SK-N-MC (cell line): Measurements from ENCODE around the gene NEDD9.

Source experiments
- DNase-seq: peaks from one replicate; pipeline ENCODE4 v3.0.0-alpha.2; 2011; ENCODE audit warnings: low read depth, low spot score
- H3K27ac ChIP-seq: fragments of 200-600 bp; sonication (generic); 2 replicates; pipeline ENCODE4 v1.5.1; 2016; ENCODE audit warnings: mixed run types
- H3K36me3 ChIP-seq: fragments of 200-600 bp; sonication (generic); 2 replicates; pipeline ENCODE4 v1.6.1; 2017; ENCODE audit warnings: antibody characterized with exemption, low read length, mixed read lengths; ENCODE audit not compliant: insufficient read depth
- H3K4me3 ChIP-seq: fragments of 200-600 bp; sonication (generic); 2 replicates; pipeline ENCODE4 v1.5.1; 2016
- H3K9ac ChIP-seq: fragments of 200-600 bp; sonication (generic); 2 replicates; pipeline ENCODE4 v1.8.0; 2017; ENCODE audit warnings: mixed run types, mixed read lengths; ENCODE audit not compliant: insufficient read length
- H3K9me3 ChIP-seq: fragments of 200-600 bp; sonication (generic); 2 replicates; pipeline ENCODE4 v1.6.1; 2017; ENCODE audit warnings: low read depth, mild to moderate bottlenecking, antibody characterized with exemption, low read length, moderate library complexity, mixed read lengths
- EZH2 ChIP-seq: fragments of 200-600 bp; sonication (generic); IDR thresholded peaks from one replicate; pipeline ENCODE4 v1.6.1; 2017; ENCODE audit warnings: antibody characterized with exemption
- FOXP2 ChIP-seq: optimal IDR thresholded peaks from 2 replicates; pipeline ENCODE3; 2011; ENCODE audit warnings: mild to moderate bottlenecking, moderate library complexity; ENCODE audit not compliant: insufficient read depth; ENCODE audit errors: extremely low read length, control extremely low read depth
- POLR2AphosphoS5 ChIP-seq: IDR thresholded peaks from 2 replicates; pipeline ENCODE4 v1.6.1; 2012; ENCODE audit warnings: mild to moderate bottlenecking, low read depth, low read length, borderline replicate concordance

Gene NEDD9

DNA sequence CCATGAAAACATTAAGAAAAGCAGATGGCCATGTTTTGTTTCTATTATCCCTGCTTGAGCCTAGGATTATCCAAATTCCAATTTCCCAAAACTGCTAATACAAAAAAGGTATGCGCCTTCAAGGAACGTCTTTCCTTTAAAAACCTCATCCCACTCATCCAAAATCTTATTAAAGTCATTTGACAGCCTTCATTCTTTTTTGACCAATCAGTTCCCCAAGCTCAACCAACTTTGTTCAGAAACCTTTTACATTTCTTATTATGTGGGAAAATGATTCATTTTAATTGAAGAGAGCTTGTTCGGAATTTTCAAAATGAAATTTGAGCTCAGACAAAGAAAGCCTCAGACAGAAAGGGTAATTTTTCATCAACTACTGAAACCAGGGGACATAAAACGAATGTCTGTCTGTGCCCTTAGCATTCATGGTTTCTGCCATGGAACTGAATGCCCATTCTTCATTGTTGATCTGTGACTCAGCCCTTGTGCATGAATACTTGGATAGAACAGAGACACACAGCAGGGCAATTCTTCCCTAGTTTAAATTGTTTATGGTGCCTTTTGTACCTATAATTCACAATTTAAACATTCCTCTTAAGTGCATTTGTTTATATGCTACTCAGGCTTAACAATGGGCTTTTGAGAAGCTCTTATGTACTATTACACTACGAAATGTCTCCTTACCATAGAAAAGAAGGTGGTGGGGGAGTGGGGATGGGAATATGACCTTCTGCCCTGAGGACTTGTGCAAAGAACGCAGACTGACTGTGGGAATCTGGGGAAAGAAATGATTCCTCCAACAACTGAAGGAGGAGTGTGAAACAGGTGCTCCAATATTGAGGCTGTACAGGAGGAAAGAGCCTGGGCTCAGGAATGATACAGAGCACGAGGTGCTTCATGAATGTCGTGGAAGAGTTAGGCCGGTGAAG, 71.2 kb downstream of the NEDD9 start:
- H3K36me3 ChIP-seq = no peaks in the 10 kb centered on the region
- TF ChIP-seq EZH2 (no peak), FOXP2 (no peak), POLR2AphosphoS5 (no peak)
- H3K9ac ChIP-seq = no peak overlapping the region
- no peak overlapping the region for H3K27ac ChIP-seq
- no peak for DNase-seq
- H3K9me3 ChIP-seq = no peaks in the 10 kb centered on the region
- no peak overlapping the region for H3K4me3 ChIP-seq

- DNase-seq = no peak
- no peak overlapping the region for H3K27ac ChIP-seq
- no peak for TF ChIP-seq FOXP2
- no peaks in the 10 kb centered on the region for H3K9me3 ChIP-seq
- no peak overlapping the region for H3K9ac ChIP-seq
- H3K4me3 ChIP-seq = no peak overlapping the region
- H3K36me3 ChIP-seq = no peaks in the 10 kb centered on the region
Observed at GRCh38 chr6:11160199-11160598, 72.3 kb downstream of the NEDD9 start.

- no peak for DNase-seq
- Histone ChIP-seq H3K9me3 (no peaks in the 10 kb centered on the region), H3K27ac (no peak overlapping the region), H3K9ac (no peak overlapping the region), H3K4me3 (no peak overlapping the region), H3K36me3 (no peaks in the 10 kb centered on the region)
- no peak for TF ChIP-seq FOXP2
Observed at GRCh38 chr6:11155589-11155988, 76.9 kb downstream of the NEDD9 start.

GRCh38 chr6:11153447-11153846, 79.0 kb downstream of the NEDD9 start:
- Histone ChIP-seq H3K4me3 (no peak overlapping the region), H3K9ac (no peak overlapping the region), H3K9me3 (no peaks in the 10 kb centered on the region), H3K36me3 (no peaks in the 10 kb centered on the region), H3K27ac (no peak overlapping the region)
- DNase-seq = no peak
- TF ChIP-seq EZH2 = no peak
- no peak for TF ChIP-seq POLR2AphosphoS5
- no peak for TF ChIP-seq FOXP2

- Histone ChIP-seq H3K4me3 (no peak overlapping the region), H3K27ac (no peak overlapping the region), H3K9me3 (no peaks in the 10 kb centered on the region), H3K9ac (no peak overlapping the region), H3K36me3 (no peaks in the 10 kb centered on the region)
- no peak for DNase-seq
- TF ChIP-seq FOXP2 (no peak), POLR2AphosphoS5 (no peak), EZH2 (no peak)
Observed at GRCh38 chr6:11152581-11152980, 79.9 kb downstream of the NEDD9 start.

GRCh38 chr6:11151488-11151887, 81.0 kb downstream of the NEDD9 start:
- Histone ChIP-seq H3K9me3 (no peaks in the 10 kb centered on the region), H3K27ac (no peak overlapping the region), H3K36me3 (no peaks in the 10 kb centered on the region), H3K4me3 (no peak overlapping the region), H3K9ac (no peak overlapping the region)
- no peak for DNase-seq
- no peak for TF ChIP-seq POLR2AphosphoS5
- no peak for TF ChIP-seq FOXP2
- TF ChIP-seq EZH2 = no peak

DNA sequence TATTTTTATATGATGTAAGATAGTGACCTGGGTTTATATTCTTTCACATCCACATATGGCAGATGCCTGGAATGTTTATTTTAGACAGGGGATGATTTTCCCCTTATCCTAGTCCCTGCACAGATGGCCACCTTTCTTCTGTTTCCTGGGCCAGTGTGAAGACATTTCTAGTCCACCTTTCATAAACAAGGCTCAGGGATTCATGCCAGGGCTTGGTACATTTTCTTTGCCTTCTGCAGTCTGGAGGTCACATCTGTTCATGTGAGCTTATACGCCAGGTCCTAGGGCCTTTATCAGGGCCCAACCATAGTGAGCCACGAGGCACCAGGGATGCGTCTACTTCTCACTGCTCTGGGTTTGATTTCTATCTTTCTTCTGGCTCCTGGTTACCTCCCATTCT, 82.9 kb downstream of the NEDD9 start:
- no peak for DNase-seq
- no peaks in the 10 kb centered on the region for H3K9me3 ChIP-seq
- H3K36me3 ChIP-seq = no peaks in the 10 kb centered on the region
- TF ChIP-seq EZH2 (no peak), FOXP2 (no peak), POLR2AphosphoS5 (no peak)
- H3K9ac ChIP-seq = no peak overlapping the region
- no peak overlapping the region for H3K27ac ChIP-seq
- H3K4me3 ChIP-seq = no peak overlapping the region

DNA sequence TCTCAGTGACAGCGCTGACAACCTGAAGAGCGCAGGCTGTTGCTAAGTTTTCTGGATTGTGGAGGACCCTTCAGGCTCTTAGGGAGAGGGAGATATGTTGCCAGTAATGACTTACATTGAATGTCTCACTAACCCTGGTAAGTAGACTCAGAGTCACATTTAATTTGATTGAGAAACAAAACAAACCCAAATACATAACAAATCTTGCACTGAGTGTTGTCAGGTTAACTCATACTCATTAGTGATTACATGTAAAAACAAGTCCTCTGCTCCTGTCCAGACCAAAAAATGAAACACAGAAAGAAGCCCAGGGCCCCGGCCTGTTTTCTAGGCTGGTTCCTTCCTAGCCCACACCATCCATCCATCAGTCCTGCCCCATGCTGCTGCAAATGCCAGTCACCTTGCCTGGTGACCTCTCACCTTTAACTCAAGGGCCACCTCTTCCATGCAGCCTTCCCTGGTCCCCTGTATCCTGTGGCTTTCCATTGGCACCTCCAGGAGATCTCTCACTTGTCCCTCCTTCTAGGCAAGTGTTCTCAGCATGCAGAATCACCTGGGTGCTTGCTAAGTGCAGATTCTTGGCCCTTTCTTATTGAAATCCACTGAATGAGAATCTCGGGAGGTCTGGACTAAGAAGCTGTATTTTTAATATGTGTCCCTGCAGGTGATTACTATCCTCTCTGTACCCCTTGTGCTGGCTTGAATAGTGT, 86.2 kb downstream of the NEDD9 start:
- TF ChIP-seq POLR2AphosphoS5 (no peak), FOXP2 (no peak), EZH2 (no peak)
- Histone ChIP-seq H3K4me3 (no peak overlapping the region), H3K36me3 (no peaks in the 10 kb centered on the region), H3K27ac (no peak overlapping the region), H3K9ac (no peak overlapping the region), H3K9me3 (no peaks in the 10 kb centered on the region)
- DNase-seq = no peak

DNA sequence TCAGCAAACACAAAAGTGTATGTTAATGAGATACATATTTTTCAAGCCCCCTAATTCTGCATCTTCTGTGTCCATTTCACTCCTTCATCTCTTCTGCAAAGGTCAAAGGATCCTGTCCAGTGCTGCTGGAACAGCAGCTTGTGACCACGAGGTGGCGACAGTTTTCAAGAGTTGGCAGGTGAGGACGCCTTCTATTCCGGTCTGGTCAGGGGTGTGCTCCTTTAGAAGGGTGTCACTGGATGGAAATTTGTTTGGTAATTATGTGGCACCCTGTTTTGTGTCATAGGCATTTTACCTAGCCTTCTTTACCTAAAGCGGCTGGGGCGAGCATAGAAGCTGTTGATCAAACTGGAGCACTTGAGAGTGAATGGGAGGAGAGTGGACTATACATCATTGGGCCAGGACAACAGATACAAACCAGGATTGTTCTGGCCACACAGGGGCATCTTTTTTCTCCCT, 88.0 kb downstream of the NEDD9 start:
- TF ChIP-seq EZH2 (no peak), POLR2AphosphoS5 (no peak), FOXP2 (no peak)
- H3K9me3 ChIP-seq = no peaks in the 10 kb centered on the region
- no peak for DNase-seq
- H3K27ac ChIP-seq = no peak overlapping the region
- H3K9ac ChIP-seq = no peak overlapping the region
- H3K4me3 ChIP-seq = no peak overlapping the region
- no peaks in the 10 kb centered on the region for H3K36me3 ChIP-seq
